Osteoblast (primary cell): Measurements from ENCODE around the gene KLF18. TPM values are rescaled to one million over a fixed set of nuclear protein-coding genes. Genes with fewer than 3 reads are reported as not detected.
"Not testable (repeated sequence)": the region's sequence is repeated elsewhere in the genome, so short reads cannot be mapped to it uniquely, and the experiment has no call there.

ENCODE experiments used
- DNase-seq: peaks from one replicate; pipeline ENCODE4 v3.0.0; 2011; ENCODE audit warnings: low spot score, mixed read lengths; ENCODE audit not compliant: insufficient read length; ENCODE audit errors: missing footprints
- H2AFZ ChIP-seq: 2 replicates; pipeline ENCODE4 v1.6.0; 2011; ENCODE audit warnings: mild to moderate bottlenecking, low read length
- H3K27ac ChIP-seq: 2 replicates; pipeline ENCODE4 v1.5.1; 2011; ENCODE audit warnings: mild to moderate bottlenecking, low read depth, low read length, moderate library complexity
- H3K27me3 ChIP-seq: 2 replicates; pipeline ENCODE4 v1.6.0; 2012; ENCODE audit warnings: mild to moderate bottlenecking, control low read depth, inconsistent platforms, low read length, moderate library complexity; ENCODE audit not compliant: insufficient read depth
- H3K36me3 ChIP-seq: 2 replicates; pipeline ENCODE4 v1.5.1; 2011; ENCODE audit warnings: mild to moderate bottlenecking, low read length, control low read depth, moderate library complexity; ENCODE audit not compliant: insufficient read depth
- H3K4me1 ChIP-seq: 2 replicates; pipeline ENCODE4 v1.5.1; 2011; ENCODE audit warnings: mild to moderate bottlenecking, low read length, control low read depth, moderate library complexity; ENCODE audit not compliant: insufficient read depth
- H3K4me2 ChIP-seq: 2 replicates; pipeline ENCODE4 v1.6.0; 2011; ENCODE audit warnings: mild to moderate bottlenecking, low read length; ENCODE audit not compliant: insufficient read depth
- H3K4me3 ChIP-seq: fragments of 200-600 bp; sonication (generic); 3 replicates; pipeline ENCODE4 v1.5.1; 2012; ENCODE audit warnings: mild to moderate bottlenecking, low read length, inconsistent platforms; ENCODE audit not compliant: insufficient read depth
- H3K79me2 ChIP-seq: 2 replicates; pipeline ENCODE4 v1.6.0; 2012; ENCODE audit warnings: mild to moderate bottlenecking, low read length, control low read depth, inconsistent platforms; ENCODE audit not compliant: insufficient read depth
- H3K9me3 ChIP-seq: 2 replicates; pipeline ENCODE4 v1.5.1; 2011; ENCODE audit warnings: low read depth, low read length, control low read depth
- H4K20me1 ChIP-seq: 2 replicates; pipeline ENCODE4 v1.6.0; 2012; ENCODE audit warnings: mild to moderate bottlenecking, low read length, control low read depth; ENCODE audit not compliant: insufficient read depth
- CTCF ChIP-seq: IDR thresholded peaks from 2 replicates; pipeline ENCODE4 v1.5.1; 2011; ENCODE audit warnings: mild to moderate bottlenecking, low read depth, low read length, moderate library complexity; ENCODE audit errors: extremely low read depth
- total RNA-seq: library from RNA; depleted of rRNA; stranded (reverse); fragments of >200 nt; gene quantifications from 2 replicates; pipeline ENCODE4 v1.2.3, GENCODE V29; 2012

KLF18 gene
- total RNA-seq, 1 donor: not detected

DNA sequence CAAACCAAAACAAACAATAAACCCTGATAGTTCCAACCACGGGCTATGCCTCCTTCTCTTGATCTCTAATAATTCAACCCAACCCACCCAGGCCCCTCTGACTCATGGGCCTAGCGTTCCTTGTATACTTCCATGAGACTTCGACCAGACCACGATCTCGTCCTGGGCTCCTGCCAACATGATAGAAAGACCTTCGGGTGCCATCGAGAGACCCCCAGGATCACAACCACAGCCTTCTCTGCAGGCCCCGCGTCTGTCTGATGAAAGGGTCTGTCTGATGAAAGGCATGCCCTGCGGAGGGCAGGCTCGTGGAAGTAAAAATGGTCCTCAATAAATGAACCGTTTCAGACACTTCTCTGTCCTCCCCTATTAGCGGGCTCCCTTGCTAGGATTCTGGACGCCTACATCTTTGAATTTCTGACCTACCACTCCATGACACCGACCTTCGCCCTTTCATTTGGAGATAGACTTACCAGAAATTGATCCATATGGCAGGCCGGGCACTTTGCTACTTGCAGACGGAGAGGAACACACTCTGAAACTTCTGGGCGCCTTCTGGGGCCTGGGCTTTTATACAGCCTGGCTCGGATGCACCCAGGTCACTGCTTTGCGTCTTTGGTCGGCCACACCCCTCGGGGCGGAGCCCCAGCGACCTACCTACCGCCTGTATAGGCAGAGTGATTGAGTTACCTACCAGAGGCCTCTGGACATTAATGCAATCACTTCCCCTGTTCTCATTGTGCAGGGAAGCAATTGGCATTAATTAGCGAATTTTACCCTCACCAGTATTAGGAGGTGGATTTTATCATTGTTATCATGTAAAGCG lies 5.3 kb upstream of the KLF18 start:
- Histone ChIP-seq H2AFZ (no peak overlapping the region), H3K27ac (no peak overlapping the region), H3K4me2 (no peak overlapping the region), H3K36me3 (no peaks in the 10 kb centered on the region), H4K20me1 (no peaks in the 10 kb centered on the region), H3K27me3 (peaks cover 2% of the 10 kb centered on the region), H3K79me2 (no peaks in the 10 kb centered on the region), H3K4me1 (no peaks in the 10 kb centered on the region), H3K9me3 (peaks cover 3% of the 10 kb centered on the region), H3K4me3 (no peak overlapping the region)
- no peak for TF ChIP-seq CTCF
- no peak for DNase-seq

- peaks cover 2% of the 10 kb centered on the region for H3K27me3 ChIP-seq
- TF ChIP-seq CTCF: no peak
- H3K4me1 ChIP-seq: no peaks in the 10 kb centered on the region
- no peaks in the 10 kb centered on the region for H3K79me2 ChIP-seq
- H3K4me2 ChIP-seq: no peak overlapping the region
- DNase-seq: no peak
- no peaks in the 10 kb centered on the region for H3K36me3 ChIP-seq
- H3K27ac ChIP-seq: no peak overlapping the region
- H4K20me1 ChIP-seq: no peaks in the 10 kb centered on the region
- H3K4me3 ChIP-seq: no peak overlapping the region
- H3K9me3 ChIP-seq: peaks cover 3% of the 10 kb centered on the region
- H2AFZ ChIP-seq: no peak overlapping the region
Measured at GRCh38 chr1:44144962-44145756, 3.7 kb upstream of the KLF18 start.

GRCh38 chr1:44139565-44139964 lies 1.9 kb downstream of the KLF18 start:
- H4K20me1 ChIP-seq, H3K4me3 ChIP-seq, H2AFZ ChIP-seq, H3K4me2 ChIP-seq, H3K27me3 ChIP-seq, DNase-seq, H3K27ac ChIP-seq, H3K36me3 ChIP-seq, H3K4me1 ChIP-seq, H3K9me3 ChIP-seq, H3K79me2 ChIP-seq: not testable (repeated sequence)

DNA sequence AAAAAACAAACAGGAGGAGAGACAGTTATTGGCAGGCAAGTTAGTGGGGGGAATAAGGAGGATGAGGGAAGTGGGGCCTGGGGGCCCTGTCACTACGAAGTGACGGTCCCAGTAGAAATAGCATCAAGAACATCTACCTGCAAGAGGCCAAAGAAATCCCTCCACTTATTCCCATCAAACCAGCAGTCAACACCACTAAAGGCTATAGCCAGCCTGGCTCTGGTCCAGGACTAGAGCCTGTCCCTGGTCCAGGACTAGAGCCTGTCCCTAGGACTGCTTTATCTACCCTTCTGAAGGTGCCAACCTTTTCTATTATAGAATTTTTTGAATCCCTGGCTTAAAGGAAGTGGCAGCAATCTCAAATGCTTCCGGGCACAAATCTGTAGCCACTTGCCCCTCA lies 3.2 kb downstream of the KLF18 start:
- Histone ChIP-seq H2AFZ (no peak overlapping the region), H3K36me3 (no peaks in the 10 kb centered on the region), H3K9me3 (no peaks in the 10 kb centered on the region), H3K27ac (no peak overlapping the region), H3K4me3 (no peak overlapping the region), H3K4me2 (no peak overlapping the region), H4K20me1 (no peaks in the 10 kb centered on the region), H3K79me2 (no peaks in the 10 kb centered on the region), H3K27me3 (peaks cover 2% of the 10 kb centered on the region), H3K4me1 (no peaks in the 10 kb centered on the region)
- DNase-seq: no peak
- TF ChIP-seq CTCF: no peak
